ENCODE results near the gene ARSD.

DNA sequence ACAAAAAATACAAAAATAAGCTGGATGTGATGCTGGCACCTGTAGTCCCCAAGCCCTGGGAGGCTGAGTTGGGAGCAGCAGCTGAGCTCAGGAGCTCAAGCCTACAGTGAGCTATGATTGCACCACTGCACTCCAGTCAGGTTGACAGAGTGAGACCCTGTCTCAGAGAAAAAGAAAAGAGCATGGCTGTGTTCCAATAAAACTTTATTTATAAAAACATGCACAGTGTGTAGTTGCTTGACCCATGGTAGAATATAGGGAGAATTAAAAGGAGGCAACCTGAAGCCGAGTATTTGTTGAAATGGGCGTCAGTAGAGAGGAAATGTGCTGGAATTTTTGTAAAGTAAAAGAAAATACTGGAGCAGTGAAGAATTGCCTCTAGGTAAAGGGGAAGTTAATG lies 73.4 kb downstream of the ARSD start:
- TF ChIP-seq POLR2AphosphoS5 (IDR thresholded peaks at IDR 0.05) (no peak), CTCF (IDR thresholded peaks at IDR 0.05) (no peak)
